DMS79 treated with DMSO at 0.1 percent for 48 hours (cell line): ENCODE results near the gene CLC.
"Not testable (repeated sequence)": the region's sequence is repeated elsewhere in the genome, so short reads cannot be mapped to it uniquely, and the experiment has no call there.

ENCODE experiments used
- DNase-seq: peaks from one replicate; lab custom pipeline; 2025; lab: John Stamatoyannopoulos, UW

CLC gene

GRCh38 chr19:39729594-39729993 lies 8.2 kb downstream of the CLC start:
- DNase-seq = no peak

GRCh38 chr19:39728040-39728439 lies 9.8 kb downstream of the CLC start:
- DNase-seq = no peak

GRCh38 chr19:39727070-39727800 lies 10.6 kb downstream of the CLC start:
- no peak for DNase-seq

GRCh38 chr19:39725995-39726394 lies 11.8 kb downstream of the CLC start:
- no peak for DNase-seq

GRCh38 chr19:39720144-39720543 lies 17.7 kb downstream of the CLC start:
- DNase-seq = not testable (repeated sequence)

- no peak for DNase-seq
Observed at GRCh38 chr19:39710333-39710890, 27.4 kb downstream of the CLC start.

- DNase-seq = no peak
Observed at GRCh38 chr19:39709026-39709872, 28.6 kb downstream of the CLC start.

- no peak for DNase-seq
Observed at GRCh38 chr19:39708594-39708993, 29.2 kb downstream of the CLC start.

GRCh38 chr19:39705578-39706188 lies 32.1 kb downstream of the CLC start:
- no peak for DNase-seq

- no peak for DNase-seq
Observed at GRCh38 chr19:39704181-39705044, 33.4 kb downstream of the CLC start, which contains the start of gene LGALS14. Gene LGALS14, plus strand, starts transcription at chr19:39704481. Its CDS starts 48 bp downstream, at chr19:39704529.

GRCh38 chr19:39701291-39701690 lies 36.5 kb downstream of the CLC start:
- no peak for DNase-seq

- DNase-seq = no peak
Observed at GRCh38 chr19:39698535-39698934, 39.3 kb downstream of the CLC start.

- no peak for DNase-seq
Observed at GRCh38 chr19:39696387-39696786, 41.4 kb downstream of the CLC start.

- DNase-seq = no peak
Observed at GRCh38 chr19:39695759-39696158, 42.1 kb downstream of the CLC start.

- no peak for DNase-seq
Observed at GRCh38 chr19:39692822-39693221, 45.0 kb downstream of the CLC start.

GRCh38 chr19:39692166-39692565 lies 45.7 kb downstream of the CLC start:
- no peak for DNase-seq

GRCh38 chr19:39688637-39689036 lies 49.2 kb downstream of the CLC start:
- not testable (repeated sequence) for DNase-seq

- DNase-seq = no peak
Observed at GRCh38 chr19:39686739-39687138, 51.1 kb downstream of the CLC start.

- no peak for DNase-seq
Observed at GRCh38 chr19:39684267-39684666, 53.6 kb downstream of the CLC start.

GRCh38 chr19:39681416-39681815 lies 56.4 kb downstream of the CLC start:
- no peak for DNase-seq
